ENCODE results near the gene LRAT.

GRCh38 chr4:154720618-154721267 is 23.1 kb upstream of the LRAT start:
- TF ChIP-seq, protein P1, sequence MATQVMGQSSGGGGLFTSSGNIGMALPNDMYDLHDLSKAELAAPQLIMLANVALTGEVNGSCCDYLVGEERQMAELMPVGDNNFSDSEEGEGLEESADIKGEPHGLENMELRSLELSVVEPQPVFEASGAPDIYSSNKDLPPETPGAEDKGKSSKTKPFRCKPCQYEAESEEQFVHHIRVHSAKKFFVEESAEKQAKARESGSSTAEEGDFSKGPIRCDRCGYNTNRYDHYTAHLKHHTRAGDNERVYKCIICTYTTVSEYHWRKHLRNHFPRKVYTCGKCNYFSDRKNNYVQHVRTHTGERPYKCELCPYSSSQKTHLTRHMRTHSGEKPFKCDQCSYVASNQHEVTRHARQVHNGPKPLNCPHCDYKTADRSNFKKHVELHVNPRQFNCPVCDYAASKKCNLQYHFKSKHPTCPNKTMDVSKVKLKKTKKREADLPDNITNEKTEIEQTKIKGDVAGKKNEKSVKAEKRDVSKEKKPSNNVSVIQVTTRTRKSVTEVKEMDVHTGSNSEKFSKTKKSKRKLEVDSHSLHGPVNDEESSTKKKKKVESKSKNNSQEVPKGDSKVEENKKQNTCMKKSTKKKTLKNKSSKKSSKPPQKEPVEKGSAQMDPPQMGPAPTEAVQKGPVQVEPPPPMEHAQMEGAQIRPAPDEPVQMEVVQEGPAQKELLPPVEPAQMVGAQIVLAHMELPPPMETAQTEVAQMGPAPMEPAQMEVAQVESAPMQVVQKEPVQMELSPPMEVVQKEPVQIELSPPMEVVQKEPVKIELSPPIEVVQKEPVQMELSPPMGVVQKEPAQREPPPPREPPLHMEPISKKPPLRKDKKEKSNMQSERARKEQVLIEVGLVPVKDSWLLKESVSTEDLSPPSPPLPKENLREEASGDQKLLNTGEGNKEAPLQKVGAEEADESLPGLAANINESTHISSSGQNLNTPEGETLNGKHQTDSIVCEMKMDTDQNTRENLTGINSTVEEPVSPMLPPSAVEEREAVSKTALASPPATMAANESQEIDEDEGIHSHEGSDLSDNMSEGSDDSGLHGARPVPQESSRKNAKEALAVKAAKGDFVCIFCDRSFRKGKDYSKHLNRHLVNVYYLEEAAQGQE (IDR thresholded peaks at IDR 0.05; ENCODE audit: insufficient read depth in 1 of 2, low read depth in 2 of 2, low read length in 1 of 2) = no peak
- TF ChIP-seq, protein P2, sequence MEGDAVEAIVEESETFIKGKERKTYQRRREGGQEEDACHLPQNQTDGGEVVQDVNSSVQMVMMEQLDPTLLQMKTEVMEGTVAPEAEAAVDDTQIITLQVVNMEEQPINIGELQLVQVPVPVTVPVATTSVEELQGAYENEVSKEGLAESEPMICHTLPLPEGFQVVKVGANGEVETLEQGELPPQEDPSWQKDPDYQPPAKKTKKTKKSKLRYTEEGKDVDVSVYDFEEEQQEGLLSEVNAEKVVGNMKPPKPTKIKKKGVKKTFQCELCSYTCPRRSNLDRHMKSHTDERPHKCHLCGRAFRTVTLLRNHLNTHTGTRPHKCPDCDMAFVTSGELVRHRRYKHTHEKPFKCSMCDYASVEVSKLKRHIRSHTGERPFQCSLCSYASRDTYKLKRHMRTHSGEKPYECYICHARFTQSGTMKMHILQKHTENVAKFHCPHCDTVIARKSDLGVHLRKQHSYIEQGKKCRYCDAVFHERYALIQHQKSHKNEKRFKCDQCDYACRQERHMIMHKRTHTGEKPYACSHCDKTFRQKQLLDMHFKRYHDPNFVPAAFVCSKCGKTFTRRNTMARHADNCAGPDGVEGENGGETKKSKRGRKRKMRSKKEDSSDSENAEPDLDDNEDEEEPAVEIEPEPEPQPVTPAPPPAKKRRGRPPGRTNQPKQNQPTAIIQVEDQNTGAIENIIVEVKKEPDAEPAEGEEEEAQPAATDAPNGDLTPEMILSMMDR (IDR thresholded peaks at IDR 0.05) = no peak
